HG02981 (cell line): Measurements from ENCODE around the gene EN1.

Experiments
- ATAC-seq: cut with Tn5 transposase; IDR thresholded peaks from one replicate; pipeline ENCODE4 v1.9.1; 2021; ENCODE audit warnings: mild to moderate bottlenecking, moderate library complexity; ENCODE audit not compliant: unreplicated experiment

Gene EN1

GRCh38 chr2:118826093-118826492, 21.4 kb downstream of the EN1 start:
- ATAC-seq = no peak

- no peak for ATAC-seq
Observed at GRCh38 chr2:118823633-118824032, 23.8 kb downstream of the EN1 start.

GRCh38 chr2:118822572-118822971, 24.9 kb downstream of the EN1 start:
- no peak for ATAC-seq

- ATAC-seq = no peak
Observed at GRCh38 chr2:118822015-118822414, 25.4 kb downstream of the EN1 start.

- no peak for ATAC-seq
Observed at GRCh38 chr2:118817469-118817868, 30.0 kb downstream of the EN1 start.

- no peak for ATAC-seq
Observed at GRCh38 chr2:118816669-118817068, 30.8 kb downstream of the EN1 start.

GRCh38 chr2:118815731-118816130, 31.7 kb downstream of the EN1 start:
- ATAC-seq = no peak

GRCh38 chr2:118815314-118815713, 32.1 kb downstream of the EN1 start:
- ATAC-seq = no peak

- no peak for ATAC-seq
Observed at GRCh38 chr2:118814368-118814767, 33.1 kb downstream of the EN1 start.

- no peak for ATAC-seq
Observed at GRCh38 chr2:118813601-118814339, 33.7 kb downstream of the EN1 start.

GRCh38 chr2:118813111-118813510, 34.3 kb downstream of the EN1 start:
- ATAC-seq = no peak

GRCh38 chr2:118812552-118812951, 34.9 kb downstream of the EN1 start:
- ATAC-seq = no peak

GRCh38 chr2:118811514-118812115, 35.8 kb downstream of the EN1 start:
- no peak for ATAC-seq

GRCh38 chr2:118810766-118811165, 36.7 kb downstream of the EN1 start:
- ATAC-seq = no peak

GRCh38 chr2:118808429-118808809, 39.0 kb downstream of the EN1 start:
- ATAC-seq = no peak

GRCh38 chr2:118807668-118808428, 39.6 kb downstream of the EN1 start:
- no peak for ATAC-seq

GRCh38 chr2:118806797-118807667, 40.4 kb downstream of the EN1 start:
- no peak for ATAC-seq

GRCh38 chr2:118805064-118805690, 42.3 kb downstream of the EN1 start:
- no peak for ATAC-seq

- no peak for ATAC-seq
Observed at GRCh38 chr2:118803012-118803411, 44.4 kb downstream of the EN1 start.

GRCh38 chr2:118801151-118801550, 46.3 kb downstream of the EN1 start:
- ATAC-seq = no peak

GRCh38 chr2:118800736-118801135, 46.7 kb downstream of the EN1 start:
- ATAC-seq = no peak
